ENCODE measurements around the gene POLA1.

The POLA1 gene

DNA sequence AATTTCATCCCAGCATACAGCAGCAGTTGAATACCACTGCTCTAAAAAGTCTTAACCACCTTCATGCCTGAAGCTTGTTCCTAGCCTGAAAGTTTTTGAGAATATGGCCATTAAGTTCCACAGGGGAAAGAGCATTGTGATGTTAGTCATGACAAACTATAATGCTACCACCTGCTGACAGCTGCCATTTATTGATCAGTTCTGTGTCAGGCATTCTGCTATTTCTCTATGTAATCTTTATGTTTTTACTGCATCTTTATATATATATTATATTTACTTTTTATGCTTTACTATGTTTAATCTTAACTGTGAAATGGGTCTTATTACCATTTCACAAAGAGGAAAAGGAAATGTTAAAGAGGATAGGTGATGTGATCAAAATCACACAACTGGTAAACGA, 268.1 kb downstream of the POLA1 start:
- Histone ChIP-seq H3K27me3 (ENCODE audit: control insufficient read depth, insufficient read depth, low read length) (no peaks in the 10 kb centered on the region), H3K4me3 (ENCODE audit: low read length) (no peak overlapping the region), H3K36me3 (ENCODE audit: control insufficient read depth, insufficient read depth, low read length) (no peaks in the 10 kb centered on the region), H3K9me3 (ENCODE audit: control insufficient read depth, insufficient read depth, low read length) (no peaks in the 10 kb centered on the region), H3K27ac (ENCODE audit: low read length) (no peak overlapping the region), H3K4me1 (ENCODE audit: control insufficient read depth, insufficient read depth, low read length) (no peaks in the 10 kb centered on the region)
- no CpG with 5 or more reads among the region's 1 CpG for WGBS (ENCODE audit: insufficient coverage, insufficient read length)
- DNase-seq (ENCODE audit: low read depth, low spot score) = no peak

DNA sequence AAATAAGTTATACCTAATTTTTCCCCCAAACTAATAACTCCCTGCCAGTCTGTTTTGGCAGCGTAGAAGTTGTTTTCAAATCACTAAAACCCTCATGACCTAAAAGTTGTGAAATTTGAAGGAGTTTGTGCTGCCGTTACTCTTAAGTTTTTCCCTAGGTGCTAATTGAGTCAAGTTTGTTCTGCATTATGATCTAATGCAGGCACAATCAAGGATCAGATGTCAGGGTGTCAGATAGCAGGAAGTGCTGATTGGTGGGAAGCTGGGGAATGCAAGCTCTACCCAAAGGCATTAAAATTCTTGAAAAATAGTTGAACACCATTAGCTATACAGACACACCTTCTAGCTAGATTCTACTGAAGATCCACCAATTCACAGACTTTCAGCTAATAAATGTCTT, 270.1 kb downstream of the POLA1 start:
- no peaks in the 10 kb centered on the region for H3K36me3 ChIP-seq (ENCODE audit: control insufficient read depth, insufficient read depth, low read length)
- DNase-seq (ENCODE audit: low read depth, low spot score) = no peak
- H3K27me3 ChIP-seq (ENCODE audit: control insufficient read depth, insufficient read depth, low read length) = no peaks in the 10 kb centered on the region
- H3K9me3 ChIP-seq (ENCODE audit: control insufficient read depth, insufficient read depth, low read length) = no peaks in the 10 kb centered on the region
- no peaks in the 10 kb centered on the region for H3K4me1 ChIP-seq (ENCODE audit: control insufficient read depth, insufficient read depth, low read length)
- no CpG with 5 or more reads among the region's 2 CpGs for WGBS (ENCODE audit: insufficient coverage, insufficient read length)
- H3K27ac ChIP-seq (ENCODE audit: low read length) = no peak overlapping the region
- no peak overlapping the region for H3K4me3 ChIP-seq (ENCODE audit: low read length)

DNA sequence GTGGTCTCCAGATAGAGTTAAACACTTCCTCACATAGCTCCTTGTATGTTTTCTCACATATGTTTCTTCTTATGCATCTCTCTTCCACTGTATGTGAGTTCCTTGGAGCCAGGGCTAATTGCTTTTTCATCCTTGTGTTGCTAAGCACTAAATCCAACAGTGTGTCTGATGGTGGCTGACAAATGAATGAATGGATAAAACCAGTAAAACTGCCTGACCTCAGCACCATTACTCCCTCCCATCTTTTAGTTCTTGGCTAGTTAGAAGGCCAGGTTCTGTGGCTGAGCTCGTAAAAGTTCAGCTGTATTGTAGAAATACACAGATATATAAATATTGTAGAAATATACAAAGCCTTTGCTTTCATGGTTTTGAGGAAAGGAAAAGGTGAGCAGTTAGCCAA, 271.7 kb downstream of the POLA1 start:
- Histone ChIP-seq H3K4me1 (ENCODE audit: control insufficient read depth, insufficient read depth, low read length) (no peaks in the 10 kb centered on the region), H3K9me3 (ENCODE audit: control insufficient read depth, insufficient read depth, low read length) (no peaks in the 10 kb centered on the region), H3K36me3 (ENCODE audit: control insufficient read depth, insufficient read depth, low read length) (no peaks in the 10 kb centered on the region), H3K4me3 (ENCODE audit: low read length) (no peak overlapping the region), H3K27ac (ENCODE audit: low read length) (no peak overlapping the region), H3K27me3 (ENCODE audit: control insufficient read depth, insufficient read depth, low read length) (no peaks in the 10 kb centered on the region)
- no CpG with 5 or more reads among the region's 1 CpG for WGBS (ENCODE audit: insufficient coverage, insufficient read length)
- DNase-seq (ENCODE audit: low read depth, low spot score) = no peak

DNA sequence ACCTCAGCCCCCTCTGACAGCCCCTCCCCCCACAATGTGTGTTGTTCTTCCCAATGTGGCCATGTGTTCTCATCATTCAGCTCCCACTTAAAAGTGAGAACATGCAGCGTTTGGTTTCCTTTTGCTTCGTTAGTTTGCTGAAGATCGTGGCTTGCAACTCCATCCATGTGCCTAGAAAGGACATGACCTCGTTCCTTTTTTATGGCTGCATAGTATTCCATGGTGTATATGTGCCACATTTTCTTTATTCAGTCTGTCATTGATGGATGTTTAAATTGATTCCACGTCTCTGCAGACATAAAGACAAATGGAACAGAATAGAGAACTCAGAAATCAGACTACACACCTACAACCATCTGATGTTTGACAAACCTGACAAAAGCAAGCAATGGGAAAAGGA, 276.1 kb downstream of the POLA1 start:
- no peaks in the 10 kb centered on the region for H3K9me3 ChIP-seq (ENCODE audit: control insufficient read depth, insufficient read depth, low read length)
- WGBS (ENCODE audit: insufficient coverage, insufficient read length) = no CpG with 5 or more reads among the region's 5 CpGs
- H3K36me3 ChIP-seq (ENCODE audit: control insufficient read depth, insufficient read depth, low read length) = no peaks in the 10 kb centered on the region
- H3K4me1 ChIP-seq (ENCODE audit: control insufficient read depth, insufficient read depth, low read length) = no peaks in the 10 kb centered on the region
- no peak overlapping the region for H3K4me3 ChIP-seq (ENCODE audit: low read length)
- H3K27me3 ChIP-seq (ENCODE audit: control insufficient read depth, insufficient read depth, low read length) = no peaks in the 10 kb centered on the region
- no peak for DNase-seq (ENCODE audit: low read depth, low spot score)
- H3K27ac ChIP-seq (ENCODE audit: low read length) = no peak overlapping the region

DNA sequence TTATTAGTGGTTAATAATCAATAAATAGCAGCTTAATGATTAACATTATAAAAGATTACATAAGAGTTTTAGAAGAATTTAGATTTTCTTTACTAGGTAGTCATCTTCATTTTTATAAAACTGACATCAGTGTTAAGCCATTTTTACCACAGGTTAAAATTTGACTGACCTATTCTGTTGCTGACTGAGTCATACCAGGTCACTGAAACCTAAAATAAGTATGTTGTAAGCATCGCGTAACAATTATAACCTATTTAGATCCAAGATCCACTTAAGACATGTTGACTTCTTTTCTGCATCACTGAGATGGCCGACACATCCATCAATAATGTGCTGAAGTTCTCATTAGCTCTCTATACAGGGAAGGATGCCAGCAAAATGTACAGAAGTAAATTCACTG, 285.4 kb downstream of the POLA1 start:
- Histone ChIP-seq H3K4me1 (ENCODE audit: control insufficient read depth, insufficient read depth, low read length) (no peaks in the 10 kb centered on the region), H3K27me3 (ENCODE audit: control insufficient read depth, insufficient read depth, low read length) (no peaks in the 10 kb centered on the region), H3K4me3 (ENCODE audit: low read length) (no peak overlapping the region), H3K9me3 (ENCODE audit: control insufficient read depth, insufficient read depth, low read length) (no peaks in the 10 kb centered on the region), H3K36me3 (ENCODE audit: control insufficient read depth, insufficient read depth, low read length) (no peaks in the 10 kb centered on the region), H3K27ac (ENCODE audit: low read length) (no peak overlapping the region)
- no CpG with 5 or more reads among the region's 3 CpGs for WGBS (ENCODE audit: insufficient coverage, insufficient read length)
- DNase-seq (ENCODE audit: low read depth, low spot score) = no peak

DNA sequence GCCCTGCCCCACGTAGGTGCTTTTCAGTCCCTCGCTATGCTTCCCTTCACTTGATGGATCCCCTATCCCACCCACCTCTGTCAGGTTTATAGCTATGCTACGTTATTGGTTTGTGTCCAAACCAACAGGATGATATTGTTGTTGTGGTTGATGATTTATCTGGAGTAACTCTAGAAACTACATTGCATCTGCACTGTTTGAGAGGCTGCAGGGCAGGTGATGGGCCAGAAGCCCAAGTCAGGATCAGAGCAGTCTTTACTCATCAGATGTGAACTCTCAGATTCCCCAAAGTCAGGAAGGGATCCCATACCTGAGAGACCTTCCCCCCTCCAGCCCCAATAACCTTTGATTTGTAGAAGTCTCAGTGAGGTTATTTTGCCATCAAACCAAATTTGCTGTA, 287.3 kb downstream of the POLA1 start:
- no peaks in the 10 kb centered on the region for H3K4me1 ChIP-seq (ENCODE audit: control insufficient read depth, insufficient read depth, low read length)
- WGBS (ENCODE audit: insufficient coverage, insufficient read length) = no CpG with 5 or more reads among the region's 3 CpGs
- no peaks in the 10 kb centered on the region for H3K36me3 ChIP-seq (ENCODE audit: control insufficient read depth, insufficient read depth, low read length)
- H3K27ac ChIP-seq (ENCODE audit: low read length) = no peak overlapping the region
- no peak overlapping the region for H3K4me3 ChIP-seq (ENCODE audit: low read length)
- no peaks in the 10 kb centered on the region for H3K27me3 ChIP-seq (ENCODE audit: control insufficient read depth, insufficient read depth, low read length)
- DNase-seq (ENCODE audit: low read depth, low spot score) = no peak
- H3K9me3 ChIP-seq (ENCODE audit: control insufficient read depth, insufficient read depth, low read length) = no peaks in the 10 kb centered on the region

DNA sequence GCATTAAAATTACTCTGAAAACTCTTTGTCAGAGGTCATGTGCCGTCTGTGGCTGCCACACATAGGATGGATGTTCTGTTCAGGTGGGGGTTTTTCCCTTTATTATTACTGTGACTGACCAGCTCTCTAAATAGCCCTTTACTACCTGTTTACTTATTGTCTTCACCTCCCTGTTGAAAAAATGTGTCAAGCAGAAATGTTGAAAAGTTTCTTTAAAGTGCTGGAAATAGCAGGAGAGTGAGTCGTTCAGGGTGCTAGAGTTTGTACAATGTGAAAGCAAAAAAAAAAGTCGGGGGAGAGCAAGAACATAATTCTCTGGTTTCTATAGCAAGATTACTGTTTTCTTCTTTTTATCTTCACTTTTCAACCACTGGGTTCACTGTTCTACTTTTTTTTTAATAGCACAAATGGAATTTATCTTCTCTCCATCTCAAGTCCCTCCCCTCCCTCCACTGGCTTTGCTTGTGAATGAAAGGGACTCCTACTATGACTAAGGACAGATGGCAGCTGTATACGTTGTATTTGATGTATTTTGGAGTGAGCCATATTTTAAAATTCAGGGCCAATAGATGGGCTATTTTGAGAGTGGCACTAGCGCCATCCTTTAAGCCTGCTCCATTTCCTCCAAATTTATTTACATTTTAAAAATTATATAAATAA, 288.7 kb downstream of the POLA1 start:
- Histone ChIP-seq H3K36me3 (ENCODE audit: control insufficient read depth, insufficient read depth, low read length) (no peaks in the 10 kb centered on the region), H3K4me3 (ENCODE audit: low read length) (no peak overlapping the region), H3K27ac (ENCODE audit: low read length) (no peak overlapping the region), H3K9me3 (ENCODE audit: control insufficient read depth, insufficient read depth, low read length) (no peaks in the 10 kb centered on the region), H3K27me3 (ENCODE audit: control insufficient read depth, insufficient read depth, low read length) (no peaks in the 10 kb centered on the region), H3K4me1 (ENCODE audit: control insufficient read depth, insufficient read depth, low read length) (no peaks in the 10 kb centered on the region)
- WGBS (ENCODE audit: insufficient coverage, insufficient read length) = no CpG with 5 or more reads among the region's 5 CpGs
- no peak for DNase-seq (ENCODE audit: low read depth, low spot score)

DNA sequence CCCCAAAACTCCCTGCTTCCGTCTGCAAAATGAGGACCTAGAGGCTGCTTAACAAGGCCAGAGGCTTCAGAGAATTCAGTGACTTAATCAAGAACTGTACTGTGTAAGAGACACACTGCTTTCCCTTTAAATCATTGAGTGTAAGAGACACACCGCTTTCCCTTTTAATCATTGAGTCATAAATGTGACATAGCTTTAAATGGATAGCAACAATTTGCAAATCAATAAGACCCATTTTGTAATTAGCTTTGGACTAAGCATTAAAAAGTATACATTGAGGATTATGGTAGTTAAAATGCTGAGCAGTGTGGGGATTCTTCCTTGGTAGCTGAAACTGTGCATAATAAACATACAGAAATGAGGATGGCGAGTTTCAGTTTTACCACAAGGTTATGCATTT, 290.2 kb downstream of the POLA1 start:
- Histone ChIP-seq H3K27me3 (ENCODE audit: control insufficient read depth, insufficient read depth, low read length) (no peaks in the 10 kb centered on the region), H3K27ac (ENCODE audit: low read length) (no peak overlapping the region), H3K36me3 (ENCODE audit: control insufficient read depth, insufficient read depth, low read length) (no peaks in the 10 kb centered on the region), H3K9me3 (ENCODE audit: control insufficient read depth, insufficient read depth, low read length) (no peaks in the 10 kb centered on the region), H3K4me3 (ENCODE audit: low read length) (no peak overlapping the region), H3K4me1 (ENCODE audit: control insufficient read depth, insufficient read depth, low read length) (no peaks in the 10 kb centered on the region)
- WGBS (ENCODE audit: insufficient coverage, insufficient read length) = no CpG with 5 or more reads among the region's 3 CpGs
- no peak for DNase-seq (ENCODE audit: low read depth, low spot score)

DNA sequence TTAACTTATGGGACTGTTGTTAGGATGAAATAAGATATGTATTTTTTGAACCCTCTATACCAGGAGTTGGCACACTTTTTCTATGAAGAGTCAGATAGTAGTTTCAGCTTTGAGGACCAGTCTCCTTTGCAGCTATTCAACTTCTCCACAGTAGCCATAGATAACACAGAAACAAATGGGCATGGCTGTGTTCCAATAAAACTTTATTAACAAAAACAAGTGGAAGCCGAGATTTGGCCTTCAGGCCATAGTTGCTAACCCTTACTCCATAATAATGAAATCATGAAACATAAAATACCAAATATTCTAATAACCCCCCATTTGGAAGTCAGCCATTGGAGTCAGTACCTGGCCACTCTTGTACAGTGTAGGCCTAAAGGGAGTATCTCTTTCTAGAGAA, 291.4 kb downstream of the POLA1 start:
- no CpG with 5 or more reads among the region's 1 CpG for WGBS (ENCODE audit: insufficient coverage, insufficient read length)
- H3K4me1 ChIP-seq (ENCODE audit: control insufficient read depth, insufficient read depth, low read length) = no peaks in the 10 kb centered on the region
- no peak overlapping the region for H3K4me3 ChIP-seq (ENCODE audit: low read length)
- H3K36me3 ChIP-seq (ENCODE audit: control insufficient read depth, insufficient read depth, low read length) = no peaks in the 10 kb centered on the region
- no peaks in the 10 kb centered on the region for H3K9me3 ChIP-seq (ENCODE audit: control insufficient read depth, insufficient read depth, low read length)
- no peak for DNase-seq (ENCODE audit: low read depth, low spot score)
- no peak overlapping the region for H3K27ac ChIP-seq (ENCODE audit: low read length)
- H3K27me3 ChIP-seq (ENCODE audit: control insufficient read depth, insufficient read depth, low read length) = no peaks in the 10 kb centered on the region

DNA sequence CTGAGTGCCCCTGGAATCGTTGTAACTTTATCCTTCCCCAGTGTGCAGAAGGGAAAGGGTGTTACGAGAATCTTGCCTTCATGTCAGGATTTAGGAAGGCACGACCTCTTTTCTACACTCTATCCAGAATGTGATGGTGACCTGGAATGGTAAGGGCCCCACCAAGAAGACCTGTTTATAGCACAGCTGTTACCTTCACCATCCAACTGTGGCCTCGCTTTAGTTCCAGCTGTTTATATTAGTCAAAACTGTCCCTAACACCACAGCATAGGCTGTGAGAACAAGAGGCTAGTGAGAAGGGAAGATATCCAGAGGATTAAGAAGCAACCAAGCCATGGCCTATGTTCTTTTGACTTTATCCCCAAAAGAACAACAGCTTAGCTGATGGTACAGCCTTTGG, 294.0 kb downstream of the POLA1 start:
- no peak overlapping the region for H3K4me3 ChIP-seq (ENCODE audit: low read length)
- no peaks in the 10 kb centered on the region for H3K36me3 ChIP-seq (ENCODE audit: control insufficient read depth, insufficient read depth, low read length)
- H3K4me1 ChIP-seq (ENCODE audit: control insufficient read depth, insufficient read depth, low read length) = no peaks in the 10 kb centered on the region
- no peak for DNase-seq (ENCODE audit: low read depth, low spot score)
- whole genome bisulfite sequencing (ENCODE audit: insufficient coverage, insufficient read length) = no CpG with 5 or more reads among the region's 4 CpGs
- no peaks in the 10 kb centered on the region for H3K9me3 ChIP-seq (ENCODE audit: control insufficient read depth, insufficient read depth, low read length)
- no peak overlapping the region for H3K27ac ChIP-seq (ENCODE audit: low read length)
- H3K27me3 ChIP-seq (ENCODE audit: control insufficient read depth, insufficient read depth, low read length) = no peaks in the 10 kb centered on the region

DNA sequence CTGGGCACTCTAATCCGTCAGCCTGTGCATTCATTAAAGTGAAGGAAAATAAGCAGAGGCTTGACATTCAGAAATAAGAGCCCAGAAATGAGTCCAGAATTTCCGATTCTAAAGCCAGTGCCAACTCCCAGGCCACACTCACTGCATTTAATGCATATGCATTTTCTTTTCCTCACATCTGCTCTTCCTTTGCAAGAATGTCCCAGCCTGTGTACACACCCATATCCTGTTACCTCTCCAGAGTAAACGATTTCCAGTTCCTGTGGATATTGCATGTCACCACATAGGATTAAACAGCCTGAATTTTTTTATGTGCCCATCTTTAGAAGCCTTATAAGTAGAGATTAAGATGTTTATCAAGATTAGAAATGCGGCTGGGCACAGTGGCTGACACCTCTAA, 294.6 kb downstream of the POLA1 start:
- no peak overlapping the region for H3K4me3 ChIP-seq (ENCODE audit: low read length)
- H3K4me1 ChIP-seq (ENCODE audit: control insufficient read depth, insufficient read depth, low read length) = peaks cover under 1% of the 10 kb centered on the region; the same call in 1 of the 2 replicates
- H3K36me3 ChIP-seq (ENCODE audit: control insufficient read depth, insufficient read depth, low read length) = no peaks in the 10 kb centered on the region
- no peak for DNase-seq (ENCODE audit: low read depth, low spot score)
- no peak overlapping the region for H3K27ac ChIP-seq (ENCODE audit: low read length)
- no peaks in the 10 kb centered on the region for H3K9me3 ChIP-seq (ENCODE audit: control insufficient read depth, insufficient read depth, low read length)
- no peaks in the 10 kb centered on the region for H3K27me3 ChIP-seq (ENCODE audit: control insufficient read depth, insufficient read depth, low read length)
- WGBS (ENCODE audit: insufficient coverage, insufficient read length) = no CpG with 5 or more reads among the region's 4 CpGs
